Prostate gland (tissue), 2 donors: ENCODE data around the gene AKT3. TPM values are rescaled to one million over a fixed set of nuclear protein-coding genes. Genes with fewer than 3 reads are reported as not detected.
"Not testable (repeated sequence)": the region's sequence is repeated elsewhere in the genome, so short reads cannot be mapped to it uniquely, and the experiment has no call there.

Experiments used
- DNase-seq: peaks from one replicate; pipeline ENCODE4 v3.0.0-alpha.2; 2019; ENCODE audit warnings: low spot score
- H3K27ac ChIP-seq, 2 donors: fragments of 200-600 bp; sonication (generic); 2 replicates each; pipeline ENCODE4 v1.5.1; 2017 to 2019
- H3K27me3 ChIP-seq: fragments of 200-600 bp; sonication (generic); replicated peaks from 2 replicates; pipeline ENCODE4 v1.5.1; 2019; ENCODE audit not compliant: insufficient read depth
- H3K36me3 ChIP-seq, 2 donors: fragments of 200-600 bp; sonication (generic); 1 replicate in 1 of 2; 2 replicates in 1 of 2; pipeline versions ENCODE4 v1.5.1 to v1.8.1; 2017 to 2019
- H3K4me1 ChIP-seq: fragments of 200-600 bp; sonication (generic); replicated peaks from 2 replicates; pipeline ENCODE4 v1.5.1; 2019
- H3K4me3 ChIP-seq, 2 donors: fragments of 200-600 bp; sonication (generic); 2 replicates each; pipeline ENCODE4 v1.5.1; 2017 to 2019
- H3K9me3 ChIP-seq: fragments of 200-600 bp; sonication (generic); 2 replicates; pipeline ENCODE4 v1.5.1; 2017
- POLR2A ChIP-seq: fragments of 450-650 bp; IDR thresholded peaks from one replicate; pipeline ENCODE4 v1.6.1; 2016; ENCODE audit warnings: antibody characterized with exemption, mild to moderate bottlenecking
- POLR2AphosphoS5 ChIP-seq: sonication (generic); formaldehyde crosslinking; IDR thresholded peaks from one replicate; pipeline ENCODE4 v1.6.1; 2017; ENCODE audit warnings: antibody characterized with exemption
- WGBS: methylation state at CpG from one replicate; pipeline ENCODE4 v1.1.5; 2018; 5-methylcytosine and 5-hydroxymethylcytosine counted together
- intact Hi-C: fragments of 100-400 bp; cut with DNase I; formaldehyde crosslinking; loops from one replicate; pipeline ENCODE4 v1.14.2; 2022
- total RNA-seq, 2 donors: library from RNA; depleted of rRNA; stranded (reverse); fragments of >200 nt; gene quantifications; one replicate each; pipeline ENCODE4 v1.1.0, GENCODE V29; 2016
- TF ChIP-seq, protein P1 (sequence below), 4 experiments: fragments of 200-600 bp in 2 of 4; fragments of 450-650 bp in 2 of 4; sonication (generic) in 2 of 4; IDR thresholded peaks; 1 replicate in 3 of 4; 2 replicates in 1 of 4; pipeline ENCODE4 v1.5.1; 2016 to 2019; ENCODE audit warnings: antibody characterized with exemption in 4 of 4, mild to moderate bottlenecking in 2 of 4, moderate library complexity in 2 of 4

Gene AKT3
- total RNA-seq, 2 donors from 2014 or later, result 40.7 to 62.7 TPM

DNA sequence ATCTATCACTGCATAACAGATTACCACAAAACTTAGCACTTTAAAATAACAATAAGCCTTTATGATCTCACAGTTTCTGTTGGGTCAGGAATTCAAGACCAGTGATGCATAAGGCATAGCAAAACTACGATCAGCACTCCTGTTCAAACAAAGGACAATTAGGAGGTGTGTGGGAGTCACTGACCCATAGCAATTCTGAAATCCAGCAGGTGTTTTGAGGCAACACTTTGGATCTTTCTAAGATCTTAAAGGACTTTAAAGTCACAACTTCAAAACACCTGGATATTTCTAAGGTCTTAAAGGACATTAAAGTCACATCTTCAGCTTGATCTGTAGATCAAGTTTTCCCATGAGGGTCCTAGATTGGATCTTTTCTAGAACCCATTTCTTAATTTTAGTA, 35.3 kb downstream of the AKT3 start:
- DNase-seq, result no peak
- TF ChIP-seq POLR2AphosphoS5 (no peak), POLR2A (no peak)
- TF ChIP-seq, protein P1, sequence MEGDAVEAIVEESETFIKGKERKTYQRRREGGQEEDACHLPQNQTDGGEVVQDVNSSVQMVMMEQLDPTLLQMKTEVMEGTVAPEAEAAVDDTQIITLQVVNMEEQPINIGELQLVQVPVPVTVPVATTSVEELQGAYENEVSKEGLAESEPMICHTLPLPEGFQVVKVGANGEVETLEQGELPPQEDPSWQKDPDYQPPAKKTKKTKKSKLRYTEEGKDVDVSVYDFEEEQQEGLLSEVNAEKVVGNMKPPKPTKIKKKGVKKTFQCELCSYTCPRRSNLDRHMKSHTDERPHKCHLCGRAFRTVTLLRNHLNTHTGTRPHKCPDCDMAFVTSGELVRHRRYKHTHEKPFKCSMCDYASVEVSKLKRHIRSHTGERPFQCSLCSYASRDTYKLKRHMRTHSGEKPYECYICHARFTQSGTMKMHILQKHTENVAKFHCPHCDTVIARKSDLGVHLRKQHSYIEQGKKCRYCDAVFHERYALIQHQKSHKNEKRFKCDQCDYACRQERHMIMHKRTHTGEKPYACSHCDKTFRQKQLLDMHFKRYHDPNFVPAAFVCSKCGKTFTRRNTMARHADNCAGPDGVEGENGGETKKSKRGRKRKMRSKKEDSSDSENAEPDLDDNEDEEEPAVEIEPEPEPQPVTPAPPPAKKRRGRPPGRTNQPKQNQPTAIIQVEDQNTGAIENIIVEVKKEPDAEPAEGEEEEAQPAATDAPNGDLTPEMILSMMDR (IDR thresholded peaks at IDR 0.05), result no peak
- Histone ChIP-seq H3K27me3 (no peaks in the 10 kb centered on the region), H3K9me3 (no peaks in the 10 kb centered on the region), H3K4me3 (no peak overlapping the region), H3K4me1 (no peaks in the 10 kb centered on the region), H3K36me3 (no peaks in the 10 kb centered on the region), H3K27ac (no peak overlapping the region)
- 70% methylated on average over 1 of the region's 1 CpG for WGBS
- intact Hi-C loops, result no loop called here

DNA sequence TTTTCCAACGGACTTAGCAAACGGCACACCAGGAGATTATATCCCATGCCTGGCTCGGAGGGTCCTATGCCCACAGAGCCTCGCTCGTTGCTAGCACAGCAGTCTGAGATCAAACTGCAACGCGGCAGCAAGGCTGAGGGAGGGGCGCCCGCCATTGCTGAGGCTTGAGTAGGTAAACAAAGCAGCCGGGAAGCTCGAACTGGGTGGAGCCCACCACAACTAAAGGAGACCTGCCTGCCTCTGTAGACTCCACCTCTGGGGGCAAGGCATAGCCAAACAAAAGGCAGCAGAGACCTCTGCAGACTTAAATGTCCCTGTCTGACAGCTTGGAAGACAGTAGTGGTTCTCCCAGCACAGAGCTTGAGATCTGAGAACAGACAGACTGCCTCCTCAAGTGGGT, 42.7 kb downstream of the AKT3 start:
- intact Hi-C loops, H3K4me1 ChIP-seq, H3K27ac ChIP-seq, H3K4me3 ChIP-seq, H3K36me3 ChIP-seq, H3K9me3 ChIP-seq, H3K27me3 ChIP-seq, DNase-seq: not testable (repeated sequence)
- WGBS, result 95% methylated on average over 11 of the region's 11 CpGs

DNA sequence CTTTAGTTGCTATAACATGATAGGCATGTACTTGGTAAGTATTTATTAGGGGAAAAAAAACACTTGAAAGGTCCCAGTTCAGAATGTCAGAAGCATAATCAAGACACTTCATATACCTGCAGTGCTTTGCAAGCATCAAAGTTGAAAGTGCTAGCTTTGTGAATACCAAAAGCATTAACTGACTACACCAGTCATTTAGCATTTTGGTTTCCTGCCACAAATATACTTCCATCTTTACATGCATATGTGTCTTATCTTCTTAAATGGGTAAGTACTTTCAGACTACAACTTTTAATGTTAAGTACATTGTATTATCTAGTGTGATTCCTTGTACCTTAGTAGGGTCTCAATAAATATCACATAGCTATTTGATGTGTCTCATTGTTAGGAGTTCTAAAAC, 43.7 kb downstream of the AKT3 start:
- Histone ChIP-seq H3K27ac (no peak overlapping the region), H3K36me3 (no peaks in the 10 kb centered on the region), H3K4me1 (no peaks in the 10 kb centered on the region), H3K27me3 (no peaks in the 10 kb centered on the region), H3K9me3 (no peaks in the 10 kb centered on the region), H3K4me3 (no peak overlapping the region)
- no peak for DNase-seq
- TF ChIP-seq POLR2AphosphoS5, result no peak
- intact Hi-C loops, result no loop called here

GRCh38 chr1:243802736-243803135, 47.3 kb downstream of the AKT3 start:
- H3K4me3 ChIP-seq, result no peak overlapping the region
- WGBS, result 97% methylated on average over 3 of the region's 3 CpGs
- DNase-seq, result no peak
- no peaks in the 10 kb centered on the region for H3K27me3 ChIP-seq
- H3K27ac ChIP-seq, result no peak overlapping the region
- H3K36me3 ChIP-seq, result no peaks in the 10 kb centered on the region
- TF ChIP-seq, protein P1 (IDR thresholded peaks at IDR 0.05), result no peak
- TF ChIP-seq POLR2AphosphoS5 (no peak), POLR2A (no peak)
- no peaks in the 10 kb centered on the region for H3K4me1 ChIP-seq
- H3K9me3 ChIP-seq, result no peaks in the 10 kb centered on the region
- intact Hi-C loops, result no loop called here

- WGBS, result 44% methylated on average over 1 of the region's 1 CpG
- intact Hi-C loops, result no loop called here
- TF ChIP-seq POLR2A, result no peak
- no peak for TF ChIP-seq POLR2AphosphoS5
- TF ChIP-seq, protein P1 (IDR thresholded peaks at IDR 0.05), result no peak
- H3K4me3 ChIP-seq, result no peak overlapping the region
- no peaks in the 10 kb centered on the region for H3K36me3 ChIP-seq
- no peak for DNase-seq
- no peaks in the 10 kb centered on the region for H3K4me1 ChIP-seq
- H3K9me3 ChIP-seq, result no peaks in the 10 kb centered on the region
- no peaks in the 10 kb centered on the region for H3K27me3 ChIP-seq
- H3K27ac ChIP-seq, result no peak overlapping the region
These were observed 48.7 kb downstream of the AKT3 start for GRCh38 chr1:243801378-243801777.

- H3K9me3 ChIP-seq, result no peaks in the 10 kb centered on the region
- intact Hi-C loops, result no loop called here
These were observed 50.1 kb downstream of the AKT3 start for GRCh38 chr1:243799908-243800307.

More at GRCh38 chr1:243799908-243800307, 50.1 kb downstream of the AKT3 start:
- H3K27me3 ChIP-seq, result no peaks in the 10 kb centered on the region
- TF ChIP-seq, protein P1 (IDR thresholded peaks at IDR 0.05), result no peak
- no peak for TF ChIP-seq POLR2AphosphoS5
- no peak for TF ChIP-seq POLR2A
- no peak for DNase-seq
- no peak overlapping the region for H3K27ac ChIP-seq
- no peak overlapping the region for H3K4me3 ChIP-seq
- no peaks in the 10 kb centered on the region for H3K36me3 ChIP-seq
- no peaks in the 10 kb centered on the region for H3K4me1 ChIP-seq
